NCI-H1694 treated with DMSO at 0.1 percent for 48 hours (cell line): ENCODE results near the gene WNT8A.

ENCODE experiments used
- DNase-seq: peaks from one replicate; lab custom pipeline; 2025; lab: John Stamatoyannopoulos, UW

Gene WNT8A

DNA sequence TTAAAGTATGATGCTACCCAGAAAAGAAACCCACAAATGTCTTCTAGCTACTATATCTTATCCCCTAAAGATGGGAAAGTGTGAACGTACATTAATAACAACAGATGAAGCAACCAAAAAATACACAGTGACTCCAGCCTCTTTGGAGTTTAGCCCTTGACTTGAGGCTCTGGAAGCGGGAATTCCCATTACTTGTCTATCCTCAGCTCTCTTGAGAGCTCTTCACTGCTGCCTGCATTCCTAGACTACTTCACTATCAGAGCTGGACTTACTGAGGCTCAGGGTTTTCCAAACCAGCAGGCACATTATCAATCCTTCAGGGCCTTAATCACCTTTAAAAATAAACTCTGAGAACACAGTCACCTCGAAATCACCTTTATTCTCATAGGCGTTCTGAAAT is 56.4 kb downstream of the WNT8A start:
- no peak for DNase-seq
